ENCODE data around the gene ANKMY2. TPM values are rescaled to one million over a fixed set of nuclear protein-coding genes. Genes with fewer than 3 reads are reported as not detected.

The ANKMY2 gene
- total RNA-seq, 2 donors from 2014 or later: 11.3 to 13.4 TPM

DNA sequence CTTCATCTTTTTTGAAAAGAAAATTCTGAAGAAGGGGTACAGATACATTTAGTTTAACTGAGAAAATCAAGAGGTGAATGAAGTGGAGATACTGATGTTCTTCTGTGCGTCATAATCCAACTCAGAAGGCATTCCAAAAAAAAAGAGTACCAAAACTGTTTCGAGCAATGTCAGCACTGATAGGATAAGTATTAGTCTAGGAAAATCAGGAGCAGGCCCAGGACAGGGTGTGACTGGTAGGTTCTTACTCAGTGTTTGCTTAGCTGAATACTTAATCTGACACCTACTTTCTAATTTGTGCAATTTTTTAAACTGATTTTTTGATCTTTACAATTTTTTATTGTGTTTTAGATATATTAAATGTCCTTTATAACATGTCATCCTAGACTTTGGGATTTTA, 4.7 kb upstream of the ANKMY2 start:
- ATAC-seq: no peak
- DNase-seq (ENCODE audit: low spot score): no peak
- Mint-ChIP-seq H3K27ac (no peak overlapping the region), H3K27me3 (no peaks in the 10 kb centered on the region), H3K36me3 (peaks cover 4% of the 10 kb centered on the region), H3K4me1 (ENCODE audit: low read depth in 2 of 2) (peaks cover 46 to 51% of the 10 kb centered on the region in 2 donors), H3K4me3 (no peak overlapping the region), H3K9me3 (no peaks in the 10 kb centered on the region)

DNA sequence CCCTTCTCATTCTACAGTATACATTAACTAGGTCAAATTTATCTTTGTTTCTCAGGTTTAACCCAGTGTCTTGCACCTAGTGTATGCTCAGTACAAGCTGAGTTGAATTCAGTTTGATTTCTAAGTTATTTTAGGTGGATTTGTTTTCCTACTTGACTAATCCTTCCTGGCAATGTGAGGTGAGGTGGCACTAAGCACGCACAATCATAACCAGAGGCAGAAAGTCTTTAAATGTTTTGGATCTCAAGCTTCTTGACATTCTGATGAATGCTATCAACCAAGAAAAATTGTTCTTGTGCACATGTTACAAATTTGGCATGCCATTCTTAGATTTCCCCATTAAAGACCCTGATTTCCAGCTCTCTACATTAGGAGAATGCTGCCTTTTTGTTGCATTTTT, 3.6 kb upstream of the ANKMY2 start:
- H3K4me1 Mint-ChIP-seq (ENCODE audit: low read depth in 2 of 2): peaks cover 46 to 58% of the 10 kb centered on the region in 2 donors
- ATAC-seq (no peak), DNase-seq (ENCODE audit: low spot score) (no peak)
- H3K27me3 Mint-ChIP-seq: no peaks in the 10 kb centered on the region
- H3K4me3 Mint-ChIP-seq: peak overlapping the region; percentile 52
- no peaks in the 10 kb centered on the region for H3K9me3 Mint-ChIP-seq
- peaks cover 6% of the 10 kb centered on the region for H3K36me3 Mint-ChIP-seq
- no peak overlapping the region for H3K27ac Mint-ChIP-seq

DNA sequence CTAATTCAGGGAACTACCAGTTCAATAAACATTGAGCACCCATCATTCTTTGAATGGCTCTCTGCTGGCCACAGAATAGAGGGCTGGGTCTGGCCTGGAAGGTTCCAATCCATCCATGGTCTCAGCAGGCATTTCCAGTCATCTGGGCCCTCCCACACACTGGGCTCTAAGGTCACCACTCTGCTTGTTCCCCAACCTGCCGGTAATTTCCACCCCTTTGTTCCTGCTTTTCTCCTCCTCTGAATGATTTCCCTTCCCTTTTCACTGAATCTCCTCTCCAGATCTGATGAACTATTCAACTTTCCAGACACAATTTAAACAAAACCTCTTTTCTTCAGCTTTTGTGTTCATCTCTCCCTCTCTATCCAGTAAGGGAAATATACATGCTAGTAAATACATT, 3.0 kb upstream of the ANKMY2 start:
- H3K4me3 Mint-ChIP-seq: peak overlapping the region; percentile 52
- H3K27ac Mint-ChIP-seq: no peak overlapping the region
- no peak for DNase-seq (ENCODE audit: low spot score)
- ATAC-seq: no peak
- peaks cover 6% of the 10 kb centered on the region for H3K36me3 Mint-ChIP-seq
- no peaks in the 10 kb centered on the region for H3K9me3 Mint-ChIP-seq
- H3K27me3 Mint-ChIP-seq: no peaks in the 10 kb centered on the region
- peaks cover 52 to 64% of the 10 kb centered on the region in 2 donors for H3K4me1 Mint-ChIP-seq (ENCODE audit: low read depth in 2 of 2)

DNA sequence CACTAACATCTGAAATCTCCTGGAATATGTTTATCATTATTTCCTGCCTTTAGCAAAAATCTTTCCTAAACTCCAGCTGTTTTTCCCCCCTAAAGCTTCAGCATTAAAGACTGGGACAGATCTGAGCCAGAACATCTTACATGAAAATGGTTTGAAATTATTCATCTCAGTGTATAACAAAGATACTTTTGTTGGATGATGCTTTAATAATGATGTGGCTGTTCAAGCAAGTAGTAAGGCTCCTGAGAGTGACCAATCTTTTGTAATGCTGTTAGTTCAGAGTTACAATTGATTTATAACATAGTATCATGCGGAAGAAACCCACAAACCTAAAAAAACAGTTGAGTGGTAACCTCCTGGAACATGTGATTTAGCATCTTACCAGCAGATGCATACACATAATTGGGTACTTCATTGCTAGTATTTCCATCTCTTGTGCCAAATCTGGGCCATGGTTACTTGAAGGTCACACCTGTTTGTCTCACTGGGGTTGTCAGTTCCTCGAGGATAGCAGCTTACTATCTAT, 1.9 kb upstream of the ANKMY2 start:
- H3K4me1 Mint-ChIP-seq (ENCODE audit: low read depth in 2 of 2): peaks cover 52 to 59% of the 10 kb centered on the region in 2 donors
- H3K4me3 Mint-ChIP-seq: peak overlapping the region; percentile 92
- no peaks in the 10 kb centered on the region for H3K27me3 Mint-ChIP-seq
- peaks cover 6% of the 10 kb centered on the region for H3K36me3 Mint-ChIP-seq
- peak overlapping the region; percentile 97 for H3K27ac Mint-ChIP-seq
- DNase-seq (ENCODE audit: low spot score): no peak
- ATAC-seq: no peak
- H3K9me3 Mint-ChIP-seq: no peaks in the 10 kb centered on the region

DNA sequence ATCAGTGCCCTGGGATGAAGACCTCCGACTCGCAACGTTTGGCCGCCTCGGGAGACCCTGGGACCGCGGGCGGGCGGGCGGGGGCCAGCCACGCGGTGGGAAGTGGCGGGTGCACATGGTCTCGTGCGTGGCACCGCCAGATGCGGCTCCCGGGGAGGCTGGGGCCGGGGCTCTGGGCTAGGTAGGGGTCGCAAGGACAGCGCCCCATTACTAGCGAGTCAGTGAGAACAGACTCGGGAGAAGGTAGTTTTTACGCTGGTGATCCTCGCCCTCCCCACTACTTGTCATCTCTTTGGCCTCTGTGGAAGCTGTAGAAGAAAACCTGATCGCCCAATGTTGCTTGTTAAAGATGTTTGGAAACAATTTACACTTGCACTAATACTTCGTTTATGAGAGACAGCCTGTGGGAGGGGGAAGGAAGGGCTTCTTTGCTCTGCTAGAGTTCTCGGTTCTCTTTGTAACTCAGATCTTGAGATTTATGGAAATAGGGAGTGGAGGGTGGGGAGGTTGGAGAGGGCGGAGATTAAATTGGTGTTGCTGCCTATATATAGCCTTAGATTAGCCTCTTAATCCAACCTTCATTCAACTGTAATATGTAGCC, 1.0 kb upstream of the ANKMY2 start:
- Mint-ChIP-seq H3K4me3 (peak overlapping the region; percentile 92), H3K9me3 (no peaks in the 10 kb centered on the region), H3K4me1 (ENCODE audit: low read depth in 2 of 2) (peaks cover 52 to 53% of the 10 kb centered on the region in 2 donors), H3K27me3 (no peaks in the 10 kb centered on the region), H3K27ac (peak overlapping the region; percentile 97), H3K36me3 (peaks cover 6% of the 10 kb centered on the region)
- DNase-seq (ENCODE audit: low spot score) (no peak), ATAC-seq (no peak)

DNA sequence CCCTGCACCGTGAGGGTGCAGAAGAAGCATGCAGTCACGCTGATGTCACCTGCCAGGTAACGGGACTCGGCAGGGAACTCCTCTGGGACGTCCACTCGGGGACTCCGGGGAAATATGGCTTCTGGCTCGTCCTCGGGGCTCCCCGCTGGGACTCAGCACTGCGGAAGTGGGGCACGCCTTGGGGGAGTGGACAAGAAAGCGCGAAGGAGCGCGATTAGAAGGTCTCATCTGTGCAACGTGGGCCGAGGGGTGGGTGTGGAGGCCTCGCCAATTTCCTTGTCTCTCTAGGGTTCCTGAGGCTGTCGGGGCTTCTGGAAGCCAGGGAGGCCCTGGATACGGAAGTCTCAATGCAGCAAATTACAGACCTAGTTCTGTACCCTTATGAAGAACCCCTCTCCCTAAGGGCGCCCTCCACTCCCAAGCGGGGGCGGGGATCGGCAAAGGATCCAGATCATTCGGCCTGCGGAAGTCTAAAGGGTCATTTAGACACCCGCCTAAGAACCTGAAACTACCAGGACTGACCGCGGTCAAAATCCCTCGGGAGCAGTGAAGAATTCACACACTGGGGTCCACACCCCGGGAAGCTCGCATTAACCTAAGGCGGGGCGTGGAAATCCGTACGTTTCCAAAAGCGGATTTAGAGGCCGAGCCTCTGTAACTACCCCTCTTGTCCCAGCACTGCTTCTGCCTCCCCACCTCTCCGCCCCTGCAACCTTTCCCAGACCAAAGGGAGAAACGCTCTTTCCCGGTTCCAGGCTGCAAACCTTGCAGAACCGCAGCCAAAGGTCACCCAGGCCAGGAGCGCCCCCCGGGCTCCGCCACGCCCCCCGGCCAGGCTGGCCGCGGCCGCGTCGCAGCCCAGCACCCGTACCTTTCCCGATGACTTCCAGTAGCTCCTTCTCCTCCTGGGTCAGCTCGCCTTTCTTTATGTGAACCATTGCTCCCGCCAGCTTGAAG, 640 bp downstream of the ANKMY2 start:
- peaks cover 6% of the 10 kb centered on the region for H3K36me3 Mint-ChIP-seq
- H3K9me3 Mint-ChIP-seq: no peaks in the 10 kb centered on the region
- DNase-seq (ENCODE audit: low spot score) (peak; percentile 80), ATAC-seq (peak; percentile 29 to 51)
- H3K27ac Mint-ChIP-seq: peak overlapping the region; percentile 97
- peak overlapping the region; percentile 92 for H3K4me3 Mint-ChIP-seq
- H3K27me3 Mint-ChIP-seq: no peaks in the 10 kb centered on the region
- H3K4me1 Mint-ChIP-seq (ENCODE audit: low read depth in 2 of 2): peaks cover 46 to 48% of the 10 kb centered on the region in 2 donors

DNA sequence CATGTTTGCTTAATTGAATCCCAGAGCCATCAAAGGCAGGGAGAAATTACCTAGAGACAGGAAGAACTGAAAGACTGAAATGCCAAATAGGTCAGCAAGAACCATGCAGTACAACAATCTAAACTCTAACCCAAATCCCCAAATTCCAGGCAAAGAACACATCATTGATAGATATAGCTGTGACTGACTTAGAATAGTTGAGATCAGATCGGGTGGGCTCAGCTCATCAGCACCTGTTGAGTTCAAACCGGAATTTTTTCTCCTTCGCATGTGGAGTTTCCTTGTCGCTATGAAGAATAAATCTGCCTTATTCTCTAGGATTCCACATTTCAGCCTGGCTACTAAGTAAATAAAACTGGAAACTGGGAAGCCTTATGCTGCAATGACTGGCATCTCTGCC, 1.4 kb downstream of the ANKMY2 start:
- no peak for ATAC-seq
- no peak for DNase-seq (ENCODE audit: low spot score)
- Mint-ChIP-seq H3K27me3 (no peaks in the 10 kb centered on the region), H3K36me3 (peaks cover 6% of the 10 kb centered on the region), H3K9me3 (no peaks in the 10 kb centered on the region), H3K4me1 (ENCODE audit: low read depth in 2 of 2) (peaks cover 43 to 46% of the 10 kb centered on the region in 2 donors), H3K4me3 (peak overlapping the region; percentile 92), H3K27ac (peak overlapping the region; percentile 97)

DNA sequence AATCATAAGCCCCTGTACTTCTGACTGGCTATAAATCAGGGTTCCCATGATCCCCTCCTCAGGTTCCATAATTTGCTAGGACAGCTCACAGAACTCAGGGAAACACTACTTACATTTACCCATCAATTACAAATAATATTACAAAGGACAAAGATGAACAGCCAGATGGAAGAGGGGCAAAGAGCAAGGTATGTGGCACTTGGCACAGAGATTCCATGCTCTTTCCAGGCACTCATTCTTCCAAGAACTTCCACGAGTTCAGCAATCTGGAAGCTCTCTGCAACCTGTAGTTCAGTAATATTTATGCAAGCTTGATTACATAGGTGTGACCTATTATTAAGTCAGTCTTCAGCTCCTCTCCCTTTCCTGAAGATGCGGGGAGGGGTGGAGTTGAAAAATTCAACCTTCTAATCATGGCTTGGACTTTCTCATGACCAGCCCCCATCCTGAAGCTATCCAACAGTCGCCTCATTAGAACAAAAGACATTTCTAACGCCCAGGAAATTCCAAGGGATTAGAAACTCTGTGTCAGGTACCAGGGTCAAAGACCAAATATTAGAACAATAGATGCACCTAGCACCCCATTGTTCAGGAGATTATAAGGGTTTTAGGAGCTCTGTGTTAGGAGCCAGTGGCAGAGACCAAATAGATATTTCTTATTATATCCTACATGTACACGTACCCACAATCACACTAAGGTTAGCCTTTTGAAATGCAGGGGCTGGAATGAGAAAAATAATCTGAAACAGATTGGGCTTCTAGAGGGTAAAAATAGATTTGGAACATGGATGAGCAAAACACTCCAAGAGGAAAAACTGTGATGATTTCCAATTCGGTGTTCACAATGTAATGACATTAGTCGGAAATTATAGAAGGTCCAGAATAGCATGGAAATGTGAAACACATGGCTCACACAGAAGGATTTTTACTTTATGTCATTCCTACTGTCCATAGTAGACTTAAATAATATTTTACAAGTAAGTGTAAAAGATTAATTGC, 7.0 kb downstream of the ANKMY2 start:
- no peak overlapping the region for H3K27ac Mint-ChIP-seq

DNA sequence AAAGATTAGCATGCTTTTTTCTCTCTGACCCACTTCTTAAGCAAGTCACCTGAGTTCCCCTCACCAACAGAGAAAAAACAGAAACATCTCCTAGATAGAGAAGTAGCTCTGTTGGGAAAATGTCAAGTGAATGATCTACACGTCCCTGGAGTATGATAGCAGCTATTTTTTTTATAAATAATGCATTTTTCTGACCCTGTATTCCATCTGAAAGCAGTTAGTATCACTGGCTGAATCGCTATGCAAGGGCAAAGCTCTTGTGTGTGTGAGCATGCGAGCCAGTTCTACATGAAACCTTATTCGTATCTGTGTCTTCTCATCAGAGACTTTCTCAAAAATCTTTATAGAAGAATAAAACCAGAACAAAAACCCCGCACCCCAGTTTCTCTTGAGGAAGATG, 8.2 kb downstream of the ANKMY2 start:
- H3K27me3 Mint-ChIP-seq: no peaks in the 10 kb centered on the region
- no peak for DNase-seq (ENCODE audit: low spot score)
- no peak overlapping the region for H3K27ac Mint-ChIP-seq
- peaks cover 12% of the 10 kb centered on the region for H3K36me3 Mint-ChIP-seq
- H3K9me3 Mint-ChIP-seq: no peaks in the 10 kb centered on the region
- H3K4me3 Mint-ChIP-seq: no peak overlapping the region
- H3K4me1 Mint-ChIP-seq (ENCODE audit: low read depth in 2 of 2): peaks cover 0 to 9% of the 10 kb centered on the region in 2 donors
- ATAC-seq: no peak

More for the DNA sequence above, 7.0 kb downstream of the ANKMY2 start:
- no peak overlapping the region for H3K4me3 Mint-ChIP-seq
- H3K4me1 Mint-ChIP-seq (ENCODE audit: low read depth in 2 of 2): peaks cover 7 to 10% of the 10 kb centered on the region in 2 donors
- H3K9me3 Mint-ChIP-seq: no peaks in the 10 kb centered on the region
- DNase-seq (ENCODE audit: low spot score): no peak
- H3K36me3 Mint-ChIP-seq: peaks cover 10% of the 10 kb centered on the region
- ATAC-seq: no peak
- no peaks in the 10 kb centered on the region for H3K27me3 Mint-ChIP-seq

DNA sequence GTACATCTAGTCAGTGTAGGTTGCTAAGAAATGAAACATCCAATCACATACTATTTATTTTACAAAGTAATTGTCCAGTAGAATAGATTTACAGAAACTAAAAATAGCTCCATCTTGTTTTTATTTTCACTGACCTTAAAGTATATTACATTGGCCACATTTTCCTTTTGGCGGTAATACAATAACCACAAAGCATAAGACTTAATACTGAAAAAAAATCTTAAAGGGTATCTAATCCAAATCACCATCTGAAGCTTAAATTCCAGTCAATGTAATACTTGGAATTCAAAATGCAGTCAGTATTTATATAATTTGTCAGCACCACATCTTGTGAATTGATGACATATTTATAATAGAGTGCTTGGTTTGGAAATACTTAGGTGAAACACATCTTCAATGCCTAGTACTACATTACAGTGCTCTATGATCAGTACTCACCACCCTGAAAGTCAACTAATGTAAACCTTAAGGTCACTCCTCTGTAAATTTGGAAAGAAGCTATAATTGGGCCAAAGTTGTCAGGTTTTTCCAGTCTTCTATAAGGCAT, 8.9 kb downstream of the ANKMY2 start:
- ATAC-seq (no peak), DNase-seq (ENCODE audit: low spot score) (no peak)
- Mint-ChIP-seq H3K36me3 (peaks cover 19% of the 10 kb centered on the region), H3K27me3 (no peaks in the 10 kb centered on the region), H3K4me3 (no peak overlapping the region), H3K4me1 (ENCODE audit: low read depth in 2 of 2) (peaks cover 0 to 9% of the 10 kb centered on the region in 2 donors), H3K27ac (no peak overlapping the region), H3K9me3 (no peaks in the 10 kb centered on the region)

DNA sequence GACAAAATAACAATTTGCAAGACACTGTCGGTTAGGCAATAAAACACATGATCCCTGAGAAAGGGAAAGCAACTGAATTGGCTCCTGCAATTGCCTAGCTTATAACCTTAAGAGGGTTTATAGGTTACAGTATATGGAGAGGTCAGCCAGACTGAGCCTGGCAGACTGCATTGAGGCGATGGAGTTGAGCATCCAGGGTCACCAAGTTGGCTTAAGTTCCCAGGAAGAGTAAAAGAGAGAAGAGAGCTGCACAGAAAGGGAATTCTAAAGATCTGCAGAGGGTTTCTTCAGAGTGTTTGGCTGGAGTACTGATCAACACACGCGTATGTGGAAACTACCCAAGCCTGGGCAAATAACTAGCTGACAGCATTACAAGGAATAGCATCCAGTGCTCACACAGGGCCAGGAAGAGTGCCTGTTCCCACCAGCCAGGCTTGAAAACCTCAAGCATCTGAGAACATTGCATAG, 11.2 kb downstream of the ANKMY2 start:
- ATAC-seq: no peak
- DNase-seq (ENCODE audit: low spot score): no peak
- Mint-ChIP-seq H3K27me3 (no peaks in the 10 kb centered on the region), H3K4me3 (no peak overlapping the region), H3K27ac (no peak overlapping the region), H3K36me3 (peaks cover 19% of the 10 kb centered on the region), H3K9me3 (no peaks in the 10 kb centered on the region), H3K4me1 (ENCODE audit: low read depth in 2 of 2) (peaks cover 0 to 9% of the 10 kb centered on the region in 2 donors)

DNA sequence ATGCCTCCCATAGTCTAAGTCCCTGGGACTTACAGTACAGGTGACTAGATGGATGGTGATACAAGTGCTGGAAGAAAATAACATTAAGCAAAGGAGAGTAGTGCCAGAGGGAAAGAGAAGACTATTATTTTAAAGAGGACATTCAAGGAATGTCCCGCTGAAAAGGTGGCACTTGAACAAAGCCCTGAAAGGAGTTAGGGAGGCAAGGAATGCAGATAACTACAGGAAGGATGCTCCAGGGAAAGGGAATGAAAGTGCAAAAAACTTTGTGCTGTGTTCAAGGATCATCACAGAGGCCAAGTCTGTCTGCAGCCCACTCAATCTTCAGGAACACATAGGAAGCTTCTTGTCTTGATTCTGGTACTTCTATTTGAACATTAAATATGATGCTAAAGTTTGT, 14.9 kb downstream of the ANKMY2 start:
- Mint-ChIP-seq H3K27ac (no peak overlapping the region), H3K27me3 (no peaks in the 10 kb centered on the region), H3K9me3 (no peaks in the 10 kb centered on the region), H3K36me3 (peaks cover 19% of the 10 kb centered on the region), H3K4me3 (no peak overlapping the region), H3K4me1 (ENCODE audit: low read depth in 2 of 2) (no peaks in the 10 kb centered on the region)
- ATAC-seq: no peak
- DNase-seq (ENCODE audit: low spot score): no peak

DNA sequence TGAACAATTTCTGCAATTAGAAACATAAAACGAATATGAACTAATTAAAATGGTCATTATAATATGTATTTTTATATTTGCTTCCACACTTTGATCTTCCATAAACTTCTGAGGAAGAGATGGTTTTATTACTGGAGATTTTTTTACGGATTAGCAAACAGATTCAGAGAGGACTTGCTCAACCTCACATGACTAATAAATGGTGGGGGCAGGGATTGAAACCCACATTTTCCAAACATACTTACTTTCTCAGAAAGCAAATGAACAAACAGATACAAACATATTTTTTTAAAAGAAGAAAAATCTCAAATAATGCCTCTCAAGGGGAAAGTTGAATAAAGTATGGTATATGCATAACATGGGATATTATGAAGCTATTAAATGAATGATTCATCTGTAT, 18.3 kb downstream of the ANKMY2 start:
- no peak overlapping the region for H3K4me3 Mint-ChIP-seq
- ATAC-seq (no peak), DNase-seq (ENCODE audit: low spot score) (no peak)
- no peaks in the 10 kb centered on the region for H3K9me3 Mint-ChIP-seq
- H3K36me3 Mint-ChIP-seq: peaks cover 5% of the 10 kb centered on the region
- no peak overlapping the region for H3K27ac Mint-ChIP-seq
- H3K27me3 Mint-ChIP-seq: no peaks in the 10 kb centered on the region
- H3K4me1 Mint-ChIP-seq (ENCODE audit: low read depth in 2 of 2): no peaks in the 10 kb centered on the region
